Measurements from ENCODE around the gene CD247.

The CD247 gene

DNA sequence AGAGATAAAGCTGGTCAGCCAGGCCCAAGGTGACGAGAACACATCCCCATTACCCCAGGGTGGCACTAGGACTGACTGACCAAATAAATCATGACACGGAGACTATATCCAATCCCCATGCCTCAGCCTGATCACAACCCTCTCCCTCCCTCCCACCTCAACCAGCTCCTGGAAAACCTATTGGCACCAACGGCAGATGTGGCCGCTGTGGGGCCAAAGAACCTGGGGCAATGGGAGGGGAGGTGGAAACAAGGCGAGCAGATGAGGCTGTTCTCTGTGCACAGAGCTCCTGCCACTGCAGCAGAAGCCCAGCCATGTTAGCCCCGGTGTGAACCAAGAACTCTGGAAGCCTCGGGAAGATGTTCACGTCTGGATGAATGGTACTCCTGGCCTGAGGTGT lies 77.6 kb downstream of the CD247 start:
- in situ Hi-C loops (cut with MboI; ENCODE audit: low sequenced_read_pairs), result no loop called here

GRCh38 chr1:167440345-167440744 lies 78.0 kb downstream of the CD247 start:
- in situ Hi-C loops (cut with MboI; ENCODE audit: low sequenced_read_pairs), result no loop called here

GRCh38 chr1:167439301-167439988 lies 78.9 kb downstream of the CD247 start:
- in situ Hi-C loops (cut with MboI; ENCODE audit: low sequenced_read_pairs), result no loop called here

- in situ Hi-C loops (cut with MboI; ENCODE audit: low sequenced_read_pairs), result no loop called here
Measured at GRCh38 chr1:167438171-167439138, 79.9 kb downstream of the CD247 start.

DNA sequence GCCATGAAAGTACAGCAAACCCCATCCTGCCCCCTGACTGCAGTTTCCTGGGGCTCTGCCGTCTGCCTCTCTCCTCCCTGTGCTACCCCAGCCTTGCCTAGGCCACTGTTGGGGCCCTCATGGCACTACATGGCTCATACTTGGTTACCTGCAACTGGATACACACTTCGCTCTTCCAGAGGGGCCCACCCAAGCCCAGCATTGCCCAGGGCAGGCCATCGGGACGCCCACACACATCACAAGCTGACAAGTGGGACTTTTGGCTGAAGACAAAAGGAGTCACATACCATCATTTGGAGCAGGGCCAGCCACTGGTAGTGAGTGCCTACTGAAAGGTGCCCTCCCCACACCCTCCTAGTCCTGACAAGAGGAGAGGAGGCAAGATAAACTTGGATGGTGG lies 82.8 kb downstream of the CD247 start:
- in situ Hi-C loops (cut with MboI; ENCODE audit: low sequenced_read_pairs), result no loop called here

DNA sequence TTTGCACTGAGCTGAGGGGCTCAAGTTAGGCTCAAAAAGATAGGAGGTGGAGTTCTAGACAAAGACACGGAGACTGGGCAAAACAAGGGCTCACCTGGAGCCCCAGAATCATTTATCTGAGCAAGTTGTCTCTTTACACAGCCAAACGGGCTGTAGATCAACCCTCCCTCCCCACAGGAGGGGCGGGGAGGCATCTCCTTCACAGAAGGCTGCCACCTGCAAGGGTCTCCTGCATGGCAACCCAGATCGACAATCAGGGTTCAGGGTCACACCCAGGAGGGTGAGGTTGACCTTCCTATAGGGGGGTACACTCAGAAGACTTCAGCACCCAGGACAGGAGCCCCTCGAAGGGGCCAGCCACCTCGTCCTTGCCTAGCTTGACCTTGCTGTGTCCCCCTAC lies 84.0 kb downstream of the CD247 start:
- in situ Hi-C loops (cut with MboI; ENCODE audit: low sequenced_read_pairs), result no loop called here

GRCh38 chr1:167433884-167434283 lies 84.4 kb downstream of the CD247 start:
- in situ Hi-C loops (cut with MboI; ENCODE audit: low sequenced_read_pairs), result no loop called here

DNA sequence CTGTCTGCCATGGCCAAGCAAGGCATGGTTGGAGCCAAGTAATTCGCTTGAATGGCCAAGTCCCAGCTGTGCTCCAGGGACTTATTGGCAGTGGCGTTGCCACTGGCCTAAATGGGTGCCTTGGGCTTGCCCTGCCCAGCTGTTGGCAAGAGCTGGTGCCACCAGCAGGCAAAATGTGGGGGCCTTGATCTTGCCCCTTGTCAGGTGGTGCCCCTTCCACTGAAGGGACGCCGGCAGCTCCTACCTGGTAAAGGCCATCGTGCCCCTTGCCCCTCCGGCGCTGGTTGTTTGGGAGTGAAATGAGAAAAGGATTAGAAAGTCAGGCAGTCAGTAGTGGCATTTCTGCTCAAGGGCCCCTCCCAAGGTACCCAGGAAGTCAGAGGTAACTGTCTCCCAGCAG lies 85.5 kb downstream of the CD247 start:
- in situ Hi-C loops (cut with MboI; ENCODE audit: low sequenced_read_pairs), result no loop called here

DNA sequence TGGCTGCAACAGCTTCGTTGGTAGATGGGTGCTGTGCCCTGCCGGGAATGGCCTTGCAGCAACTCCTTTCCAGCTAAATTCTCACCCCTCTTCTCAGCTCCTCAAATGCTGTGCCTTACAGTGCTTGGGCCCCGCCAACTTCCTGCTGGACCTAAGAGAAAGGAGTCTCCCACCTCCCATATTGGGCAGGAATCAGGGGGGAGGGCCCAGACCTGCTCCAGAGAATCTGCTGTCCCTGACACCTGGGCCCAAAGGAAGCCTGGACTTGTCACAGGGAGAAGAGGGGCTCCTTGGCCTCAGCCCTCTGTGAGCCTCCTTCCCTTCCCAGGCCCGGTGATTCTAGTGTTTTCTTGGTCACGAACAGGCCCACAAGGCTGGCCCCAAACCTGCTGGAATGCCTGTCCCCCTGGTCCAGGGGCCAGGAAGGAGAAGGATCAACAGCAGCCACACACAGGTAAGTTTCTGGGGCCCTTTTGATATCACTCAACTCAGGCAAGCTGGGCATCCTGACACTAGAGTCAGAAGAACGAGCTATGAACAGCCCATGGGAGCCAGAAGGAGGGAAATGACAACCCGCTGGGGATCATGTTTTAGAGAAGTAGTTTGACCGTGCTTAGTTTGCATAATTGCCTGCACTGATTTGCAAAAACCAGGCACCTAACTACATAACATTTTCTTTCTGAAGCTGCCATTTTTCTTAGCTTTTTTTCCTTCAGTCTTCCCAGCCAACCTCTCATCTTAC lies 86.2 kb downstream of the CD247 start:
- in situ Hi-C loops (cut with MboI; ENCODE audit: low sequenced_read_pairs), result no loop called here

GRCh38 chr1:167431261-167431908 lies 86.9 kb downstream of the CD247 start:
- in situ Hi-C loops (cut with MboI; ENCODE audit: low sequenced_read_pairs), result no loop called here

DNA sequence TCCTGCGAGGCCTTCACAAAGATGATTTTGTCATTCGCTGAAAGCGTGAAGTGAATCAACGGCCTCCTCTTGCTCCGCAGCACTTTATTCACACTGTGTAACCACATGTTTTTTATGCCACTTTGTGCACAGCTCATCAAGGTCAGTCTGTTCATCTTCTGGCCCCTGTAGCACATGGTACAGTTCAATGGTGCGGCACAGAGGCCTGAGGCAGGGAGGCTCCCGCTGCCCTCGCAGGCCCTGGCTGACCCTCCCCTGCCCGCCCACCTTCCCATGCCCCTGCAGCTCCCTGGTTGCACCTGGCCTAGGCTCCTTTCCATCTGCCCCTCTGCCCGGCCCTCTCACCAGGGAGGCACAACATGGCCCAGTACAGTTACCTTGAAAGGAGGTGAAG lies 87.5 kb downstream of the CD247 start:
- in situ Hi-C loops (cut with MboI; ENCODE audit: low sequenced_read_pairs), result no loop called here

DNA sequence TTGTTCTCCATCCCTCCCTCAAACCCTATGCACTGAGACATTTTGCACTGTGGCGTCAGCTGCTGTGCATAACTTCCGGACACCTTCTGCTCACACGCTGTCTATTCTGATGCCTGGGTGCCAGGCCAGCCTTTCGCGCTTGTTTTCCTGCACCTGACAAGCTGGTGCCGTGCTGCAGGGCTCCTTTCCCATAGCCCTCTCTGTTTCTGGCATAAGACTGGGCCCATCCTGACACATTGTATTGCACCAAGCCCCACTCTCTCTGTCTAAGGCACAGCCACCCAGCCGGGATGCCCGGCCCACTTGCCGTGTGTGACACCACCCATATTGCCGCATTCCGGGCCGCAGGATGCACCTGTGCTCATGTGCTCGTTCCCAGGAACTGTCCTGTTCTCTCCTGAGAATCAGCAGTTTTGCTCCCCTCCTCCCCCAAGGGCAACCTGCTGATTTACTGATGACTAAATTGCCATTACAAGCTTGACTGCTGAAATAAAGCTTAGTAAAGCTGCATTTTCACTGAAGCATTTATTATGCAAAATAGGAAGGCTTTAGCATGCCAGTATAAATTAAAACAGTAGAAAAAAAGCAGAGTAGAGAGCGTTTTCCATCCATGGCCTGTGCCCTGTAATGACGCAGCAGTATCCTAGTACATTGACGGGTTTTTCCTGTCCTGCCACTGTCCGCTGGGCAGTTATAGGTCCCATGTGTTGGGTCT lies 88.0 kb downstream of the CD247 start:
- in situ Hi-C loops (cut with MboI; ENCODE audit: low sequenced_read_pairs), result no loop called here

- in situ Hi-C loops (cut with MboI; ENCODE audit: low sequenced_read_pairs), result no loop called here
Measured at GRCh38 chr1:167429612-167430011, 88.7 kb downstream of the CD247 start.

DNA sequence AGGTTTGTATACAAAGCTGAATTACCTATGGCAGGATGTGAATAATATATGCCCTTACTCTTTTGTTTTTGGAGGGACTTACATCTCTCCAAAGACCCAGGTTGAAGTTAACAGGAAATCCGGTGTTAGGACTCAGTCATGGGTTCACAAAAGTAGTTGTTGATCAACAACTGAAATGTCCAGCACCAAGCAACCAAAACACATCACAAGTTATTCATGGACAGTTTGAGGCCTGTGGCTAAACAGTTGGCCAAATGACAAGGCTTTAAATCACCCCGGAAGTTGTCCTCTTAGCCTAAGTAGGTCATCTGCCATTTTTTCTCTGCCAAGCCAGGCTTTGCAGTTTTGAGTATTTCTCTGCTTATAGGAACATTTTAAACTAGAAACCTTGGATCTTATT lies 89.9 kb downstream of the CD247 start:
- in situ Hi-C loops (cut with MboI; ENCODE audit: low sequenced_read_pairs), result no loop called here

- in situ Hi-C loops (cut with MboI; ENCODE audit: low sequenced_read_pairs), result no loop called here
Measured at GRCh38 chr1:167427848-167428247, 90.5 kb downstream of the CD247 start.

DNA sequence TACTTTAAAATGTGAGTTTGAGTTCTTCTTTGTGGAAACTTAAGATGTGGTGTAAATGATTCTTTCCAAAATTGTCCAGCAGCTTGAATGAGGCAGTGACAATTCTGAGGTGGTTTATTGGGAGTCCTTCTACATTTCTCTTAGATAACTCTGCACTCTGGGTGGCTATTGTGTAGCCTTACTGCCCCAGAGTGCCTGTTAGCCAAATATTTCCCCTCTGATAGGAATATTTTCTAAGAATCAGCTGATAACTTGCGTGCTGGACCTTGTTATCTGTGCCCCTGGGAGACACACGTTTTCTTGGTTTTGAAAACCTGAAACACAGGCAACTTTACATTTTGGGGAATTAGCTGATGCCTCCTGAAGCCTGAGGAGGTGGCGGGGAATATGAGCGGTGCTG lies 91.6 kb downstream of the CD247 start:
- in situ Hi-C loops (cut with MboI; ENCODE audit: low sequenced_read_pairs), result no loop called here

DNA sequence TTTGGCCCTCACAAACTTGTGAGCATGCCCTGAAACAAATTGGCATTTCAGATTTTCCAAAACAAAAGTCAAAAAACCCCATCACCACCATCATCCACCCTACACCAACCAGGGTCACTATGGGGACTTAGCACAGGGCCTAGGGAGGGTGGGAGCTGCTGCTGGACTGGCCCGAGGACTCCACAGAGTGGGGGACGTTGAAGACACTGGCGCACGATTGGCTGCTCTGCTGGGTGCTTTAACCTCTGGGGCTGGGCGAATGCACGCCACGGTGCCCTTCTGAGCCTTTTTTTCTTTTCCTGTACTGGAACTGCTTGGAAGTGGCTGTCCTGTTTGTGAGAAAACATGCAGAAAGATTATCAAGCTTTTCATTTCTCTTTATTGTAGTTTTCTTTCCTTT lies 92.8 kb downstream of the CD247 start:
- in situ Hi-C loops (cut with MboI; ENCODE audit: low sequenced_read_pairs), result no loop called here

DNA sequence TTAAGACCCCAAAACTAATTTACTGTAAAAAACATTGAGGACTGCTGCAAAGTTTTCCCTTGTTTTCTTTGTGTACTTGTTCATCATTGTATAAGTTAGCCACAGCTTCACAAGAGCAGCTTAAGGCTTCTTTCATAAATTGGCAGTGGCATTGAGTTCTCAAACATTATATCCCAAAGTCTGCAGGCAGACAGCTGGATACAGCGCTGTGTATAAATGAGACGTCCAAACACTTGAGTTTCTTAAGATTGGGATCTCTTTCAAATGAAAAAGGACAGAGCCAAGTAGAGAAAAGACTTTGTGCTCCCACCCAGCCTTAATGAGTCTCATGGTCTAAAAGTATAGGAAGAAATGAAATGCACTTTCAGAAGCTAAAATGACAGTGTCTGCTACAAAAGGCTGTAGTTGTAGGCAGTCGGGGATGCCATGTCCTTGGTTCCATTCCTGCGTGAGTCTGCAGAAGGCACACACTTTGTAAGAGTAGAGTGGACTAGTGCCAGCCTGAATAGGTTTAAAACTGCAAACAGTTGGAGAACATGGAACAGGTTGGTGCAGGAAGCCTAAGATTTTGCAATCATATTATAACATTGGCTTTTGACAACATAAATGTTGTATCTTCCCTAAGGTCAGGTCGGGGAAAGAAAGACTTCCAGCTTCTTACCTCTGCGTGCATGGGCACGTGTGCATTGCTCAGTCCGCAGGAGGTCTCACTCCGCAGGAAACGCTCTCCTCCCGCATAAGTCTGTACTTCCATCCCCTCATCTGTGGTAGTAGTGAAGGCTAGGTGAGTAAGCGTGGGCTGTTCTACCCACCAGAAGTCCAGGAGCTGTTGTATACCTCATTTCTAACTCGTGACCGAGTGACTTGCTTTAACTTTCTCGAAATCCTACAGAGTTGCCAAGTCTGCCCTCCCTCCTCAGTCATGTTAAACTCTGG lies 94.4 kb downstream of the CD247 start:
- in situ Hi-C loops (cut with MboI; ENCODE audit: low sequenced_read_pairs), result no loop called here

DNA sequence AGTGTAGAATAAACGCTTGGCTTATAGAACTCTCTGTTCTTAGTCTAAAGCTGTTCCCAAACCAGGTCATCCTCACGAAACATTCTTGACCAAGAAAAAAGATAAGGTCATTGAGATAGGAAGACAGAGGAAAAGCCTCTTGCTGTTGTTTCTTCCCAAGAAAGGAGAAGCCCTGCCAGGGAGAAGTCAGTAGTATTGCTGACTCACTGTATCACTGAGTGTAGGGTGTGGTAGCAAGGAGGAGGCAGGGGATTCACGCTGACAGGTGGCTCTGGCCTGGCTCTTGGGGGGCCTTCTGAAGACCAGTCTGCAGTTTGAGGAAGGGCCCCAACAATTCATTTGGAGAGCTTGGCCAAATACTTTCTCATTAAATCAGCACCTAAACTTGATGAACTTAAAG lies 97.8 kb downstream of the CD247 start:
- in situ Hi-C loops (cut with MboI; ENCODE audit: low sequenced_read_pairs), result no loop called here

All from hTERT RPE-1 (cell line).